Kidney (tissue), 14 donors: ENCODE data around the gene SFR1. TPM values are rescaled to one million over a fixed set of nuclear protein-coding genes. Genes with fewer than 3 reads are reported as not detected.
A peak's percentile ranks its signal among the peaks of the same experiment; 100 is the strongest.

ENCODE experiments used
- DNase-seq, 5 donors: peaks; one replicate each; pipeline ENCODE4 v3.0.0-alpha.2; 2013 to 2020
- FAIRE-seq: peaks from 2 replicates; lab custom pipeline; 2012; peaks lifted over from hg19 to GRCh38; lab: Jason Lieb, UNC
- H3K27ac ChIP-seq, 2 donors: one replicate each; pipeline ENCODE4 v1.7.0; 2013; ENCODE audit warnings: low read depth in 2 of 2, low read length in 2 of 2, inconsistent platforms in 1 of 2
- H3K27me3 ChIP-seq: one replicate; pipeline ENCODE4 v1.7.1; 2013; ENCODE audit warnings: low read length, inconsistent platforms; ENCODE audit not compliant: control insufficient read depth, insufficient read depth
- H3K36me3 ChIP-seq, 3 donors: one replicate each; pipeline versions ENCODE4 v1.7.0 to v1.7.1; 2013; ENCODE audit warnings: low read length in 3 of 3, control low read depth in 1 of 3, inconsistent platforms in 1 of 3; ENCODE audit not compliant: insufficient read depth in 3 of 3, control insufficient read depth in 2 of 3
- H3K4me1 ChIP-seq, 3 donors: one replicate each; pipeline versions ENCODE4 v1.7.0 to v1.7.1; 2013; ENCODE audit warnings: low read length in 3 of 3, inconsistent platforms in 1 of 3, low read depth in 1 of 3; ENCODE audit not compliant: control insufficient read depth in 2 of 3, insufficient read depth in 2 of 3
- H3K4me3 ChIP-seq, 3 donors: one replicate each; pipeline versions ENCODE4 v1.7.0 to v1.8.1; 2013; ENCODE audit warnings: low read length in 3 of 3, control low read depth in 1 of 3, inconsistent platforms in 1 of 3
- H3K9ac ChIP-seq, 3 donors: one replicate each; pipeline versions ENCODE4 v1.7.0 to v1.7.1; 2013; ENCODE audit warnings: low read length in 3 of 3, control low read depth in 1 of 3, inconsistent platforms in 1 of 3
- H3K9me3 ChIP-seq, 3 donors: one replicate each; pipeline versions ENCODE4 v1.7.0 to v1.7.1; 2013; ENCODE audit warnings: low read length in 3 of 3, control low read depth in 1 of 3, inconsistent platforms in 1 of 3; ENCODE audit not compliant: control insufficient read depth in 2 of 3, insufficient read depth in 1 of 3
- intact Hi-C: fragments of 100-400 bp; cut with DNase I; formaldehyde crosslinking; loops from one replicate; pipeline ENCODE4 v1.11.1; 2022
- polyA plus RNA-seq: library from polyadenylated mRNA; stranded (reverse); fragments of 350-450 nt; fragmentation: Illumina TruSeq; extraction: RNeasy Lipid Tissue Mini Kit (QIAGEN cat#74804); gene quantifications from one replicate; pipeline ENCODE4 v1.2.3, GENCODE V29; 2014; ENCODE audit warnings: low read depth, low replicate concordance; ENCODE audit not compliant: insufficient read depth
- total RNA-seq: library from RNA; stranded (reverse); fragmentation: NEBNext Ultra II Directional; extraction: Animal tissue kit (Norgen Biotek cat#: 25700); gene quantifications from one replicate; pipeline ENCODE4 v1.2.1, GENCODE V29; 2021
- TF ChIP-seq, protein P1 (sequence below): IDR thresholded peaks from 3 replicates; pipeline ENCODE4 v1.5.1; 2012; ENCODE audit warnings: mild to moderate bottlenecking, moderate library complexity, borderline replicate concordance; ENCODE audit not compliant: insufficient read depth; ENCODE audit errors: extremely low read depth
- donor health status: control.
- donor health status: control.
- donor health status: control.
- donor health status: control.
- donor health status: control.
- donor health status: DM: yes; HTN: yes; CAD: no.
- donor health status: Normal renal cell carcinoma (clear cell type).

Gene SFR1
- total and polyA plus RNA-seq, 2 donors from 2014 or later = 7.3 to 9.3 TPM

DNA sequence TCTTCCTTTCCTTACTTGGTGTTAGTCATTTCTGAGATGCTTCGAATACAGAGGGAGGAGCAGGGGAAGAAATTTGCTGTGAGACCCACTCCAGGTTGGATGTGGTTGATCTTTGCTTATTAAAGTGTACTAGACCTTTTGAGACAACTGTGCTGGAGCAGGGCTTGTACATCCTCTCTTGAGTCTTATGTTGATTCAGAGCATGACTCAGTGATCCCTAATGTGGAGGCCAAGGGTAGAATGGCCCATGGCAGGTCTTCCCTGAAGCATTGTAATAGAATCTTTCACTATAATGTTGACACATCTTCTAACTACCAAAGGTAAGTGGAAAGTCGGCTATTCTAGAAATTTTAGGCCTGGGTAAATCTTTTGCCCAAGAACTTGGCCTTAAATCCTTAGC, 17.0 kb upstream of the SFR1 start:
- Histone ChIP-seq H3K9me3 (no peaks in the 10 kb centered on the region), H3K4me3 (no peak overlapping the region), H3K27me3 (no peaks in the 10 kb centered on the region), H3K27ac (no peak overlapping the region), H3K4me1 (no peaks in the 10 kb centered on the region), H3K36me3 (no peaks in the 10 kb centered on the region), H3K9ac (no peak overlapping the region)
- FAIRE-seq (no peak), DNase-seq (no peak)
- TF ChIP-seq, protein P1, sequence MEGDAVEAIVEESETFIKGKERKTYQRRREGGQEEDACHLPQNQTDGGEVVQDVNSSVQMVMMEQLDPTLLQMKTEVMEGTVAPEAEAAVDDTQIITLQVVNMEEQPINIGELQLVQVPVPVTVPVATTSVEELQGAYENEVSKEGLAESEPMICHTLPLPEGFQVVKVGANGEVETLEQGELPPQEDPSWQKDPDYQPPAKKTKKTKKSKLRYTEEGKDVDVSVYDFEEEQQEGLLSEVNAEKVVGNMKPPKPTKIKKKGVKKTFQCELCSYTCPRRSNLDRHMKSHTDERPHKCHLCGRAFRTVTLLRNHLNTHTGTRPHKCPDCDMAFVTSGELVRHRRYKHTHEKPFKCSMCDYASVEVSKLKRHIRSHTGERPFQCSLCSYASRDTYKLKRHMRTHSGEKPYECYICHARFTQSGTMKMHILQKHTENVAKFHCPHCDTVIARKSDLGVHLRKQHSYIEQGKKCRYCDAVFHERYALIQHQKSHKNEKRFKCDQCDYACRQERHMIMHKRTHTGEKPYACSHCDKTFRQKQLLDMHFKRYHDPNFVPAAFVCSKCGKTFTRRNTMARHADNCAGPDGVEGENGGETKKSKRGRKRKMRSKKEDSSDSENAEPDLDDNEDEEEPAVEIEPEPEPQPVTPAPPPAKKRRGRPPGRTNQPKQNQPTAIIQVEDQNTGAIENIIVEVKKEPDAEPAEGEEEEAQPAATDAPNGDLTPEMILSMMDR = no peak
- intact Hi-C loops = no loop called here

DNA sequence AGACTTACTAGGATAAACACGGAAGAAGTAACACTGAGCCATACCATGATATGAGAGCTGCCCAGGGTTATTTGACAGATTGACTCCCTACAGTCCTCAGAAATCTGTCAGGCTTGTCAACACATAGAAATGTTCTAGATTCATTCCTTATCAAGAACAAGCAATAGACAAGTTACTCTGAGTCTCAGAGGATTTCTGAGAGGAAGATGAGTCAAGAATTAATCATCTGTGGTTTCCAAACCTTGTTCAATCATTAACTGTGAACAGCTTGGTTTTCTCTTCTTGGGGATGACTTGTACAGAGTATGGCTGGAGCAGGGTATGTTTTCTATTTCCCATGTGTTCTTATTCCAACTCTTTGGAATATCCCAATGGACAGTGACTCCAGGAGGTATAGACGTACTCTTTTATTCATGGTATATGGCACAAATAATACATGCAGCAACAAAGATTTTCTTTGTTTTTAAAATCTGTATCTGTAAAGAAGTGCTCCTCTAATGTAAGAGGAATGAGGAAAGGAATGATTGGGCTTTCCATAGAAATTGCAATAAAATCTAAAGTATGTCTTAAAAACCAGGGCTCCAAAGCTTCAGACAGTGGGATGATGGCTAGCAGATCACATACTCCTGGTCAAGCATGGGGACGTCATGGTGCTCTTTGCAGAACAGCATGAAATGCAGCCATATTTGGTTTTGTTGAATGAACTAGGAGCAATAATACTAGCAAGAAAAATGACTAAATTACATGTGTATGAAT, 11.9 kb upstream of the SFR1 start:
- Histone ChIP-seq H3K36me3 (no peaks in the 10 kb centered on the region), H3K4me3 (no peak overlapping the region), H3K4me1 (no peaks in the 10 kb centered on the region), H3K27me3 (no peaks in the 10 kb centered on the region), H3K27ac (no peak overlapping the region), H3K9ac (no peak overlapping the region), H3K9me3 (no peaks in the 10 kb centered on the region)
- no peak for FAIRE-seq
- TF ChIP-seq, protein P1 = no peak
- intact Hi-C loops = no loop called here
- DNase-seq = peak in 1 of 5 donors; percentile 5

DNA sequence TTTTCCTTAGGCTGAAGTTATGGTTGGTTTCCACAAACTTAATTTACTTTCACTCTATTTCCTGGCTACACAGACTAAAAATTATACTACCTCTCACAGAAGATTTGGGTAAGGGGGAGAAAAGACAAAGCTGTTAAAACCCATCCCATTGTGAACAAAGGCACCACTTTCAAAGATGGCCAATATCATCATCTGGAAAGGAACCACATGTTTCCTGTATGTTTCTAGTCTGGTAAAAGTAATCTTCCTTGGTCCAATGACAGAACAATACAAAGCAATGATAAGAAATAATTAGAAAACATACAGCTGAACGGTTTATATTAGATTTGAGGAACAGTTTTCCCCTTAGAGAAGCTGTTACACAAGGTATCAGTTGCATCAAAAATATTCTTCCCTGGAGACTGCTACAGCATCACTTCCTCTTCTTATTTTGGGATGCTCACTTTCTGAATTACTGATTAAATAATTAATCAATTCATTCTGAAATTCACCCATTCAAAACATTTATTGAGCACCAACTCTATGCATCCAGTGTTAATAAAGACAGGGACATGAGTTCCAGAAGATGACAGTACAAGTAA, 8.5 kb upstream of the SFR1 start:
- no peak overlapping the region for H3K27ac ChIP-seq
- no peak overlapping the region for H3K4me3 ChIP-seq
- H3K9ac ChIP-seq = no peak overlapping the region
- no peaks in the 10 kb centered on the region for H3K36me3 ChIP-seq
- TF ChIP-seq, protein P1 = no peak
- no peaks in the 10 kb centered on the region for H3K9me3 ChIP-seq
- no peak for DNase-seq
- intact Hi-C loops = no loop called here
- H3K27me3 ChIP-seq = no peaks in the 10 kb centered on the region
- H3K4me1 ChIP-seq = no peaks in the 10 kb centered on the region
- FAIRE-seq = no peak
